NCI-H82 (cell line): ENCODE measurements around the gene SCN8A.
A peak's percentile ranks its signal among the peaks of the same experiment; 100 is the strongest.
"Not testable (repeated sequence)": the region's sequence is repeated elsewhere in the genome, so short reads cannot be mapped to it uniquely, and the experiment has no call there.

Experiments used
- DNase-seq: peaks from one replicate; lab custom pipeline; 2025; lab: John Stamatoyannopoulos, UW

The SCN8A gene

GRCh38 chr12:51591016-51591901, at the start of gene SCN8A:
Gene SCN8A (plus strand): TSS chr12:51591233. CDS start chr12:51662818, 71,585 bp downstream.
- DNase-seq = peak; percentile 93

DNA sequence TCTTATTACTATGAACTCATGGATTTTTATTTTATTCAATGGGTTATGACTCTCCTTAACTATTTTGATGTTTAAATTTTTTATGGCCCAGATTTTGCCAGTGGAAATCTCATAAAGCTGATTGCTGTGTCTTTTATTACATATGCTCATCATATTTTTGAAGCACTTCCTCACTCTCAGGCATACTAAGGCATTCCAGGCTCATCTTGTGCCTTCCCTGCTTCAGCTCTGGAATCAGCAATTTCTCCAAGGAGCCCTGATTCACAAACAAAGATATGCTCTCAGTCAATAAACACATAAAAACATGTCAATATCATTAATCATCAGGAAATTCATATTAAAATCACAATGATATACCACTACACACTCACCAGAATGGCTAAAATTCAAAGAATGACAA, 44.9 kb upstream of the SCN8A start:
- DNase-seq = no peak

DNA sequence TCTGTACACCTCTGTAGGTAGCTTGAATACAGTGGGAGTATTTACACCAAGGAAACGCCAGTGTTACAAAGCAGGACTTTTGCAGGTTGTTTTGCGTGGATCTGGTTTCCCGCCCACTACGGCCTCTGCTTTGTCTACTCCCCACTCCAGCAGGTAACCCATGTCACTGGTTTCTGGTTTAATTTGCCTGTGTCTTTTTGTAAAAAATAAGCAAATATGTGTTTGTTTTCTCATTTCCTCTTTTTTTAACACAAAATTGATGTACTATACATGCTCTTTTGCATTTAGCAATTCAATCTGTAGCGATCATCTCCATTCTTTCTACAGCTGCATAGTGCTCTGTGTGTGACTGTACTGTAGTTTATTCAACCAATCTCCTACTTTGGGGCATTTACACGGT, 43.4 kb upstream of the SCN8A start:
- no peak for DNase-seq

DNA sequence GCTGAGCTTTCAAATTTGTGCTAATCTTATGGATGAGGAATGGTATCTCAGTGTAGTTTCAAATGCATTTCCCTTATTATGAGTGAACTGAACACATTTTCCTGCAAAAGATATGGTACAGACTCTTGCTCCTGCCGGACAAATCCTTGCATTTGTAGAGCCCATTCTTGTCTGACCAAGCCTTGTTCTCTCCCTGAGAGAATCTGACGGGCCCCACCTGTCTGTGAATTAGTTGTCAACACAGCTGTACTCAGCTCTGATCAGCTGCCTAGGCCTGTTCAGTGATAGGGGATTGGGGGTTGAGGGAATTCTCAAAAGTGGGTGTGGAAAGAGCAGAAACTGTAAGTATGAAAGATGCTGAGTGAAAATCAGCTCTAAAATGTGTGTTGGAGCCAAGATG, 42.8 kb upstream of the SCN8A start:
- DNase-seq = peak; percentile 46

- peak; percentile 77 for DNase-seq
Measured at GRCh38 chr12:51549637-51550036, 41.4 kb upstream of the SCN8A start.

- not testable (repeated sequence) for DNase-seq
Measured at GRCh38 chr12:51568271-51569032, 22.6 kb upstream of the SCN8A start.

- DNase-seq = no peak
Measured at GRCh38 chr12:51579321-51579850, 11.6 kb upstream of the SCN8A start.

DNA sequence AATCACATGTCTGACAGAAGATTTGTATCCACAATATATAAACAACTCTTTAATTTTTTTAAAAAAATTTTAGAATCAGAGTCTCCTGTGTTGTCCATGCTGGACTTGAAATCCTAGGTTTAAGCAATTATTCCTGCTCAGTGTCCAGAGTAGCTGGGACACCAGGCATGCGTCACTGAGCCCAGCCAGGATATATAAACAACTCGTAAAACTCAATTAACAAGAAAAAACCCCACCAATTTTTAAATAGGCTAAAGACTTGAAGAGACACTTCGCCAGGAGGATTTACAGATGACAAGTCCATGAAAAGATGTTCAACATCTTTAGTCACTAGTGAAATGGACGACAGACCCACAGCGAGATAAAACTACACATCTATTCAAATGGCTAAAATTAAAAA, 2.0 kb upstream of the SCN8A start:
- DNase-seq = peak; percentile 14

- no peak for DNase-seq
Measured at GRCh38 chr12:51589557-51590176, 1.4 kb upstream of the SCN8A start.

GRCh38 chr12:51590347-51591015, 552 bp upstream of the SCN8A start:
- peak; percentile 95 for DNase-seq

DNA sequence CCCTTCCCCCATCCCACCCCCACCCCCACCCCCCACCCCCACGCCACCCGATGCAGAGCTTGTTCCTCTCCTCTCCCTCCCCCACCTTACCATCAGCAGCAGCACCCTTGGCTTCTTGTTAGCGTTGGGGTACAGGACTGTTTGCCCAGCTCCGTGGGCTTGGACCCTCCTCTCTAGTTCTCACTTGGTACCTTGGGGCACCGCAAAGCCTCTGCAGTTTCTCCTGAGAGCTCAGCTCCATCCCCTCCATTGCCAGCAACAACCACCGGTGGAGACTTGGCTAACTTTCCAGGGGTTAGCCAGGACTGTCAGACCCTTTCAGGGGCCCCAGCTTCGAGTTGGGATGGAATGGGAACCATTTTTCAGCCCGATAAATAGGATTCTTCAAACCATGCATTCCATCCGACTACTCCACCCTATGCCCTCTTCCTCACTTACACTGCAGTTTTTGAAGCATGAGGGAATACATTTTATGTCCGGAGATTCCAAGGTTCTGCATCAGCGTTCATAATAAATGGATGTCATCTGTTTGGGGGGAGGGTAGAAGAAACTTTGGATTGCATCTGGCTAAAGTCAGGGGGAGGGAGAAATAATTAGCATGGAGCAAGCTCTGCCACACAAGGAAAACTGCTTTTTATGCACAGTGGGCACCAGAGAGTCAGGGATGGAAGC, 1.1 kb downstream of the SCN8A start:
- DNase-seq = peak; percentile 65

- DNase-seq = peak; percentile 32
Measured at GRCh38 chr12:51593021-51593420, 2.0 kb downstream of the SCN8A start.

GRCh38 chr12:51593539-51593938, 2.5 kb downstream of the SCN8A start:
- no peak for DNase-seq

GRCh38 chr12:51598156-51598555, 7.1 kb downstream of the SCN8A start:
- DNase-seq = no peak

DNA sequence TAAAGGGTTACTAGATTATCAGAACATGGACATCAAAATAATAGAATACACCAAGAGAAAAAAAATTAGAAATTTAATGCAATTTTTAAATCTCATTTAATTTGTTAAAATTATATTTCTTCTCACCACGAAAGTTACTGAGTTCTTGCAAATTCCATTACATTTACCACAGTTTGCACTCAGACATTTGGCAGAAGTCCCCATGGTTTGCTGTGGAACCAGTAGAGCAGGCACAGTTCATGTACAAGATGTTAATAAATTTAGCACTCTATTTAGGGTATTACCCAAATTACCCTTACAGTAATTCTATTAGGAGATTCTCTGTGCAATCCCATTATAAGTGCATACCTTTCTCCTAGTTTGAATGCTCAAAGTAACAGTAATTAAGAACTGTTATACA, 9.7 kb downstream of the SCN8A start:
- DNase-seq = peak; percentile 91

DNA sequence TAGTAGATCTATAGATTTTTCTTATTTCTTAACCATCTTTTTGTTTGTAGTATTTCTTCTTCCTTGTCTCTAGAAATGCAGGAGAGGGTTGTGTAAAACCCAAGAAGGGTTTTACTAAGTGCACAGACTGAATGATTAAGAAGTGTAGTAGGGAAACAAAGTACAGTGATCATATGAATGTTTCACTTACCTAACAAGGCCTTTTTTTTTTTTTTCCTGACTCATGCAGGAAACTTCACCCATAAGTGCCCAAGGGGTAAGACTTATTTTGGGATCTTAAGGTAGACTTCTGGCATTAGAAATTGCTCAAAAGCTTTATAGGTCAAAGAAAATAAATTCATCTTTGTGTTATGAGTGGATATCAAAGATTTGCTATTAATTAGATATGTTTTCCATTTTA, 10.2 kb downstream of the SCN8A start:
- DNase-seq = peak; percentile 55

DNA sequence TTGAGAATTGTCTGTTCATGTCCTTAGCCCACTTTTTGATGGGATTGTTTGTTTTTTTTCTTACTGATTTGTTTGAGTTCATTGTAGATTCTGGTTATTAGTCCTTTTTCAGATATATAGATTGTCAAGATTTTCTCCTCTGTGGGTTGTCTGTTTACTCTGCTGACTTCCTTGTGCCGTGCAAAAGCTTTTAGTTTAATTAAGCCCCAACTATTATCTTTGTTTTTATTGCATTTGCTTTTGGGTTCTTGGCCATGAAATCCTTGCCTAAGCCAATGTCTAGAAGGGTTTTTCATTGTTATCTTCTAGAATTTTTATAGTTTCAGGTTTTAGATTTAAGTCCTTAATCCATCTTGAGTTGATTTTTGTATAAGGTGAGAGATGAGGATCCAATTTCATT, 14.9 kb downstream of the SCN8A start:
- not testable (repeated sequence) for DNase-seq

DNA sequence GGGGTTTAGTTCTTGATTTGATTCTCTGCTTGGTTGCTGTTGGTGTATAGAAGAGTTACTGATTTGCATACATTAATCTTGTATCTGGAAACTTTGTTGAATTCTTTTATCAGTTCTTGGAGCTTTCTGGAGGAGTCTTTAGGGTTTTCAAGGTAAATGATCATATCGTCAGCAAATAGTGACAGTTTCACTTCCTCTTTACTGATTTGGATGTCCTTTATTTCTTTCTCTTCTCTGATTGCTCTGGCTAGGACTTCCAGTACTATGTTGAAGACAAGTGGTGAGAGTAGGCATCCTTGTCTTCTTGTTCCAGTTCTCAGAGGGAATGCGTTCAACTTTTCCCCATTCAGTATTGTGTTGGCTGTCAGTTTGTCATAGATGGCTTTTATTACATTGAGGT, 16.2 kb downstream of the SCN8A start:
- not testable (repeated sequence) for DNase-seq

DNA sequence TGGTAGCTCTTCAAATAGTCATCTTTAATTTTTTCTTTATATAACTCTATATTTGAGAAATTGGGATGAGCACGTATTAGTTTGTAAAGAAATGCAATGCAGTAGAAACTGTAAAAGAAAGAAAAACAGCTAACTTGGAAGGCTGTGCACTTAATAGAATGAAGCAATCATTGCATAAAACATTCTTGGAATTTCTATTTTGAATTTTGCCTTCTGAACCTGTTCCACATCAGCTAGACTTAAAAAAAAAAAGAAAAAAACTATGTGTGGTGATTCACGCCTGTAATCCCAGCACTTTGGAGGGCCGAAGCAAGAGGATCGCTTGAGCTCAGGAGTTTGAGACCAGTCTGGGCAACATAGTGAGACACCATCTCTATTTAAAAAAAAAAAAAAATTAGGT, 29.4 kb downstream of the SCN8A start:
- no peak for DNase-seq

DNA sequence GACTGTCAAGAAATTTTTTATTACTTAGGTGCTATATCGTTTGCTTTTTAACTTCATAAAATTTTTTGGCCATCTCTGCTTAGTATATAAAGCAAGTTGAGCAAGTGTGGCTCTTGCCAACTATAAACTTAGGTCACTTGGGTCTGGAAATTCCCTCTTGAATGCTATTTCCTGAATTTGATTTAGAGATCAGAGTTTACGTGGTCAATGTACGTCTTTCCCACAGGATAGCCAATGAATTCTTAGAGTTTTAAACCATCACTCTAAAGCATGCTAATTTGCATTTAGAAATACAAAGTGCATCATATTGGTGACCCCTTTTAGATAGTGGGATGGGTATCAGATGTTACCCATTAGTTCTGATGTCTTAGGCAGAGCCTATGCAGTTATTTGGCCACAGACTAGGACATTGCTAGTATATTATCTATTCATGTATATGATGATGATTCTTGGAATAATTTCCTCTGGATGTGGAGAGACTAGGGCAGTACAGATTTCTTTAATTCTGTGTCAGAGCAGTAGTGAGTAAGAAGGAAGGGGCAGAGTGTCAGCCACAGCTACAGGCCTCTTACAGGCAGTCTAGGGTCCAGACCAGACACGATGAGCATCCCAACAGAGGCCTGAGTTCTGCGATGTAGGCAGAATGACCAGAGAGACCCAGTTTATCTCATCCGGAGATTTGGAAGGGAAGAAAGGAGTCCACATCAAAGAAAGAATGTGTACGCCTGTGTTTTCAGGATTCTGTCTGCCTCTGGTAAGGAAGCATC, 30.3 kb downstream of the SCN8A start:
- no peak for DNase-seq

DNA sequence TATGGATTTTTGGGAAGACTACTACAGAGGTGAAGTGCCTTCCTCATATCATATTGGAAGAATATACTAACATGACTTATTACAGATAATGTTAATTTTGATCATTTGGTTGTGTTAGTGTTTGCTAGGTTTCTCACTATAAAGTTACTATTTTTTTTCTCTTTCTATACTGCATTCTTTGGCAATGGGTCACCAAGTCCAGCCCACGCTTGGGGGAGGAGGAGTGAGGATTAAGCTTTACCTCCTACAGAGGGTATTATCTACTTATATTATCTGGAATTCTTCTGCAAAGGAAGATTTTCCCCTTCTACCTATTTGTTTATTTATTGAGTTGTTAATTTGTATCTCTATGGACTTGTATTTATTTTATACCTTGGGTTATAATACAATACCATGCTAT, 31.5 kb downstream of the SCN8A start:
- no peak for DNase-seq
